NB4 (cell line): ENCODE results near the gene PDYN.

Source experiments
- CTCF ChIP-seq: IDR thresholded peaks from one replicate; pipeline ENCODE4 v1.5.1; 2012; ENCODE audit warnings: low read depth, low read length
- MYC ChIP-seq: IDR thresholded peaks from 2 replicates; pipeline ENCODE4 v1.6.1; 2011; ENCODE audit warnings: low read depth, low read length
- POLR2A ChIP-seq: IDR thresholded peaks from 2 replicates; pipeline ENCODE4 v1.6.1; 2011; ENCODE audit warnings: mild to moderate bottlenecking; ENCODE audit not compliant: insufficient read length; ENCODE audit errors: extremely low read depth

GRCh38 chr20:1998193-1998520, 4.3 kb upstream of the PDYN start:
- TF ChIP-seq CTCF (no peak), POLR2A (no peak), MYC (no peak)
